Activated CD4-positive, alpha-beta T cell treated with anti-CD3 and anti-CD28 coated beads, Interleukin-2, amount 50 U/mL, for 24 hours (primary cell): ENCODE data around the gene NAP1L3.

Experiments
- DNase-seq, 2 donors: peaks; one replicate each; pipeline ENCODE4 v3.0.0-alpha.2; 2020; ENCODE audit warnings: low read depth in 1 of 2, low spot score in 1 of 2

The NAP1L3 gene, protein sequence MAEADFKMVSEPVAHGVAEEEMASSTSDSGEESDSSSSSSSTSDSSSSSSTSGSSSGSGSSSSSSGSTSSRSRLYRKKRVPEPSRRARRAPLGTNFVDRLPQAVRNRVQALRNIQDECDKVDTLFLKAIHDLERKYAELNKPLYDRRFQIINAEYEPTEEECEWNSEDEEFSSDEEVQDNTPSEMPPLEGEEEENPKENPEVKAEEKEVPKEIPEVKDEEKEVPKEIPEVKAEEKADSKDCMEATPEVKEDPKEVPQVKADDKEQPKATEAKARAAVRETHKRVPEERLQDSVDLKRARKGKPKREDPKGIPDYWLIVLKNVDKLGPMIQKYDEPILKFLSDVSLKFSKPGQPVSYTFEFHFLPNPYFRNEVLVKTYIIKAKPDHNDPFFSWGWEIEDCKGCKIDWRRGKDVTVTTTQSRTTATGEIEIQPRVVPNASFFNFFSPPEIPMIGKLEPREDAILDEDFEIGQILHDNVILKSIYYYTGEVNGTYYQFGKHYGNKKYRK

DNA sequence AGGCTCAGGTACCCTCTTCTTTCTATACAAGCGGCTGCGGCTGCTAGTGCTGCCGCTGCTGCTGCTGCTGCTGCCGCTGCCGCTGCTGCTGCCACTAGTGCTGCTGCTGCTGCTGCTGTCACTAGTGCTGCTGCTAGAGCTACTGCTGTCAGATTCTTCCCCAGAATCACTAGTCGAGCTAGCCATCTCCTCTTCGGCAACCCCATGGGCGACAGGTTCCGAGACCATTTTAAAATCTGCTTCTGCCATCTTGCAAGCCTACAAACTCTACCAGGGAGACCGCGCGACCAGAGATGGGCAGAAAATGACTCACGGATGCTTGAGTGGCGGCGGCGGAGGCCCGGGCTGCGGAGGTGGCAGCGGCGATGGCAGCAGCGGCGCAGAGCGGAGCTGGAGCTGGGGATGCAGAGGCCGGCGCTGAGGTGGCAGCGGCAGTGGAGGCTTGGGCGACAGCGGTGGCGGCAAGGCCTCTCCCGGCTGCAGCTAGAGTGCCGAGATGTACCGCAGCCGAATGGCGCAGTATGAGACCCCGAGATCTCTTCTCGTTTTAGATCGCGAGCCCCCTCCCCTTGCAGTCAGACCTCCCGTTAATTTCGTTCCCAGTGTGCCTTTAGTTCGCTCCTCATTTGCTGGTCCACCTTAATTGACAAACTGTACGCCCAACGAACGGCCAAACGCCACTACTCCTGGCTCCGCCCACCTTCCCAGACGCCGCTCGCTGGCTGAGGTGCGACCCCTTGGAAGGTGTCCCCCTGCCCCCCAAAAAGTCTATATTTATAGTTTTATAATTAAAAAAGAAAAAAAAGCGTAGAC lies at the start of gene NAP1L3:
TSS of gene NAP1L3 (minus strand) at position 523 of the 813 bp plus-strand sequence. CDS start at position 249, 274 bp downstream.
- DNase-seq: peak; percentile 14 to 45

DNA sequence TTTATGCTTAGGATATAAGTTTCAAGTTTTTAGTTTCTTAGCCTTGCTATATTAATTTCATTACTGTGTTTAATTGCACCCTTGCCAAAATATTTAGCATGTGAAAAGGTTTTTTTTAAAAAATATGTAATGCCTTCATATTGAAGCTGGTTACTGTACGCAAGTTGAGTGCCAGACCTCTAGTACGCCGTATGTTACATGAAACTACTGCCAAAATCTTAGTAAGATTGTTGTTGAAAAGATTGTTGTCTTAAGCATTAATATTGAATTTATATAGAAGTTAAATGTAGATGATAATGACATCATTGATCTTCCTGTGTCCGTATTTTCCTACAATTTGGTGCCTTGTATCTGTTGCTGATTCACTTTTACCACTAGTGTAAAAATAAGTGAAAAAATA lies 37.7 kb upstream of the NAP1L3 start:
- no peak for DNase-seq

DNA sequence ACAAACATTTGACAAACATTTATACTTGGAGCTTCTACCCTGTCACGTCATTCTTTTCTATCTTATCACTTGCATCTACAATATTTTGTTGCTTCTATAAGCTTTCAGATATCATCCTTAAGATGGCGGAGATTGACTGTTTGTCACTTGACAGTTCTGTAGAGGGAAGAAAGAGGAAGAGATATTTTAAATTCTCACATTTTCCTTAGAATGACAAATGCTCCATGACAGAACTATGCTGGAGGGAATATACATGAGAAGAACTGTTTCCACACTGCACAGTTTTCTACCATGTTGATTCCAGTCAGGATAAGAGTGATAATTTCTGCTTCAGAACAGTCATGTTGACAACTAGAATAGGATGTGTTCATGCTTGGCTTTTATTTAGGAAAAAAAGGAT lies 30.3 kb upstream of the NAP1L3 start:
- no peak for DNase-seq

DNA sequence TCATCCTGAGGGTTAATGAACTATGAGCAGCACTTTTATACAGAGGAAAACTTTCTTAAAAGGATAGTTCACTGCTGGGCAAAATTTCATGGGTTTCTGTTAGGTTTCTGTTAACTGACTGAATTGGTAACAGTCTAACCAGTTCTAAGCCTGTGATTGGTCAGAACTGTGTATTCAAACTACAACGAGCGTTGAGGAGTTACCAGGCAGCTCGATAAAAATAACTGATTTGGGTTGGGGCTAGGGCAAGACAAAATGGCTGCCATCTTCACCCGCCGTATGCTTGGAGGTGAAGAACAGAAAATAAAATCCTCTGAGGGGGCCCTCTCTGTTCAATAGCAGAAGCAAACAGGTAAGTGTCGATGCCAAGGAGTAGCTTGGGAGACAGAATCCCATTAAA lies 22.6 kb upstream of the NAP1L3 start:
- no peak for DNase-seq

DNA sequence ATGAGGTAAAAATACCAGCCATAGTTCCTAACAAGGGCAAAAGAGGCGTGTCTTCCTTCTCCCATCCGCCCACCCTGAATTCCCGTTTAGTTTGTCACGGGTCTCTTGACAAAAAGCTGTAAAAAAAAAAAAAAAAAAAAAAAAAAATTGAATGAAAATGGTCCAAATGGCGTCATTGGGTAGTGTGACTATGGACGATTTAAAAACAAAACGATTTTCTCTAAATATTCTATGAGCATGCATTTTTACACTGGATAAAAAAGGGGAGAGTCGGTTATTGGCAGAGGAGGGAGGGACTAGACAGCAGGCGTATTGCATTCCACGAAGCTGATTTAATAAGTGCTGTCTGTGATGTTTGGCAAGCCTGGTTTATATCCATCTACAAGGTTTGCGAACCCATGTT lies 492 bp upstream of the NAP1L3 start, which contains the start of gene FAM133A:
TSS of gene FAM133A (plus strand) at position 338 of the 403 bp plus-strand sequence. CDS start 35,214 bp downstream, outside the sequence.
- no peak for DNase-seq

DNA sequence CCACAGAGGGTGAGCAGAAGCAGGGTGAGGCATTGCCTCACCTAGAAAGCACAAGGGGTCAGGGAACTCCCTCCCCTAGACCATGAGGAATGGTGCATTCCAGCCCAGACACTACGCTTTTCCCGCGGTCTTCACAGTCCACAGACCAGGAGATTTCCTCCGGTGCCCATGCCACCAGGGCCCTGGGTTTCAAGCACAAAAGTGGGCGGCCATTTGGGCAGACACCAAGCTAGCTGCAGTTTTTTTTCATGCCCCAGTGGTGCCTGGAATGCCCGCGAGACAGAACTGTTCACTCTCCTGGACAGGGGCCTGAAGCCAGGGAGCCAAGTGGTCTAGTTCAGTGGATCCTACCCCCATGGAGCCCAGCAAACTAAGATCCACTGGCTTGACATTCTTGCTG lies 12.8 kb downstream of the NAP1L3 start:
- no peak for DNase-seq

DNA sequence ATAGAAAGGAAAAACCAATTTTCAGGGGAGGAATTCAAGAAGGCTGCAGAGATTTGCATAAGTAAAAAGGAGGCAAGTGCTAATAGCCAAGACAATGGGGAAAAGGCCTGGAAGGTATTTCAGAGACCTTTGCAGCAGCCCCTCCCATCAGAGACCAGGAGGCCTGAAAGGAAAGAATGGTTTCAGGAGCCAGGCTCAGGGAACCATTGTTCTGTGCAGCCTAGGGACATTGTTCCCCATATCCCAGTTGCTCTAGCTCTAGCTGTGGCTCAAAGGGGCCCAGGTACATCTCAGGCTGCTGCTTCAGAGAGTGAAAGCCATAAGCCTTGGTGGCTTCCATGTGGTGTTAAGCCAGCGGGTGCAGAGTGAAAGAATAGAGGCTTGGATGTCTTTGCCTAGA lies 24.0 kb downstream of the NAP1L3 start:
- no peak for DNase-seq

DNA sequence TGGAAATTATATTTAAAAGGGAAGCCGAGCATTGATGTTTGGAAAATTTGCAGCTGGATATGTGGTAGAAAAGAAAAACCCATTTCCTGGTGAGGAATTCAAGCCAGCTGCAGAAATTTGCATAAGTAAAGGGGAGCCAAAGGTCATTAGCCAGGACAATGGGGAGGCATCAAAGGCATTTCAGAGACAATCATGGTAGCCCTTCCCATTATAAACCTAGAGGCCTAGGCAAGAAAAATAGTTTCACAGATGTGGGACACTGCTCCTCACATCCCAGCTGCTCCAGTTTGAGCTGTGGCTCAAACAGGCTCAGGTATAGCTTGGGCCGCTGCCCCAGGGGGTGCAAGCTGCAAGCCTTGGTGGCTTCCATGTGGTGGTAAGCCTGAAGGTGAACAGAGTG lies 35.8 kb downstream of the NAP1L3 start:
- no peak for DNase-seq
